Measurements from ENCODE around the gene CEP350. TPM values are rescaled to one million over a fixed set of nuclear protein-coding genes. Genes with fewer than 3 reads are reported as not detected.

CEP350 gene
- total and polyA plus RNA-seq, 2 experiments from 2014 or later: 19.0 to 72.6 TPM

- H3K27me3 ChIP-seq: no peaks in the 10 kb centered on the region
- H3K4me2 ChIP-seq: peak within 1 kb of the TSS; percentile 90
- H4K20me1 ChIP-seq (ENCODE audit: insufficient read depth, poor library complexity, severe bottlenecking): peaks cover 6% of the 10 kb centered on the region
- under 1% methylated on average over 68 of the region's 100 CpGs for WGBS (ENCODE audit: low lambda C conversion rate, missing lambda C conversion rate)
- peak within 1 kb of the TSS; percentile 91 for H3K27ac ChIP-seq
- H3K9me2 ChIP-seq (replicated peaks; ENCODE audit: insufficient read depth): no peaks in the 10 kb centered on the region
- peaks cover 32% of the 10 kb centered on the region for H3K79me2 ChIP-seq
- no peaks in the 10 kb centered on the region for H3K36me3 ChIP-seq (replicated peaks; ENCODE audit: insufficient read depth, low read depth)
- H3K4me1 ChIP-seq (ENCODE audit: insufficient read depth): peaks cover 41% of the 10 kb centered on the region
- TF ChIP-seq EZH2phosphoT487 (IDR thresholded peaks at IDR 0.05; ENCODE audit: low read depth, severe bottlenecking, unreplicated experiment) (no peak), CTCF (IDR thresholded peaks at IDR 0.05; ENCODE audit: poor library complexity) (no peak), EZH2 (IDR thresholded peaks at IDR 0.05; ENCODE audit: borderline replicate concordance) (no peak)
- H3K4me3 ChIP-seq: peak within 1 kb of the TSS; percentile 97
- no peaks in the 10 kb centered on the region for H3K9me3 ChIP-seq (ENCODE audit: low read depth)
- H2AFZ ChIP-seq: peak within 1 kb of the TSS; percentile 97
- peak; percentile 95 for DNase-seq (ENCODE audit: low spot score)
These were observed 199.9 kb downstream of the CEP350 start, which contains the start of gene QSOX1 for GRCh38 chr1:180154325-180155181. TSS of gene QSOX1 (plus strand) at chr1:180154869. CDS start at chr1:180154908, 39 bp downstream.

GRCh38 chr1:180155182-180155682 is 200.6 kb downstream of the CEP350 start:
- peak overlapping the region; percentile 90 for H3K4me2 ChIP-seq
- peaks cover 38% of the 10 kb centered on the region for H3K79me2 ChIP-seq
- no peaks in the 10 kb centered on the region for H3K9me3 ChIP-seq (ENCODE audit: low read depth)
- H3K27me3 ChIP-seq: no peaks in the 10 kb centered on the region
- no peaks in the 10 kb centered on the region for H3K9me2 ChIP-seq (replicated peaks; ENCODE audit: insufficient read depth)
- peaks cover 41% of the 10 kb centered on the region for H3K4me1 ChIP-seq (ENCODE audit: insufficient read depth)
- TF ChIP-seq EZH2 (IDR thresholded peaks at IDR 0.05; ENCODE audit: borderline replicate concordance) (no peak), EZH2phosphoT487 (IDR thresholded peaks at IDR 0.05; ENCODE audit: low read depth, severe bottlenecking, unreplicated experiment) (no peak), CTCF (IDR thresholded peaks at IDR 0.05; ENCODE audit: poor library complexity) (no peak)
- no peak for DNase-seq (ENCODE audit: low spot score)
- peaks cover 6% of the 10 kb centered on the region for H4K20me1 ChIP-seq (ENCODE audit: insufficient read depth, poor library complexity, severe bottlenecking)
- H3K36me3 ChIP-seq (replicated peaks; ENCODE audit: insufficient read depth, low read depth): no peaks in the 10 kb centered on the region
- H2AFZ ChIP-seq: peak overlapping the region; percentile 93
- H3K4me3 ChIP-seq: peak overlapping the region; percentile 87
- H3K27ac ChIP-seq: peak overlapping the region; percentile 71
- 7% methylated on average over 14 of the region's 29 CpGs for WGBS (ENCODE audit: low lambda C conversion rate, missing lambda C conversion rate)

- TF ChIP-seq EZH2 (IDR thresholded peaks at IDR 0.05; ENCODE audit: borderline replicate concordance) (no peak), EZH2phosphoT487 (IDR thresholded peaks at IDR 0.05; ENCODE audit: low read depth, severe bottlenecking, unreplicated experiment) (no peak), CTCF (IDR thresholded peaks at IDR 0.05; ENCODE audit: poor library complexity) (no peak)
- peak overlapping the region; percentile 90 for H3K4me2 ChIP-seq
- H3K4me3 ChIP-seq: peak overlapping the region; percentile 87
- H3K27me3 ChIP-seq: no peaks in the 10 kb centered on the region
- H4K20me1 ChIP-seq (ENCODE audit: insufficient read depth, poor library complexity, severe bottlenecking): peaks cover 6% of the 10 kb centered on the region
- H2AFZ ChIP-seq: no peak overlapping the region
- DNase-seq (ENCODE audit: low spot score): no peak
- H3K36me3 ChIP-seq (replicated peaks; ENCODE audit: insufficient read depth, low read depth): no peaks in the 10 kb centered on the region
- H3K9me3 ChIP-seq (ENCODE audit: low read depth): no peaks in the 10 kb centered on the region
- peak overlapping the region; percentile 71 for H3K27ac ChIP-seq
- peaks cover 41% of the 10 kb centered on the region for H3K4me1 ChIP-seq (ENCODE audit: insufficient read depth)
- WGBS (ENCODE audit: low lambda C conversion rate, missing lambda C conversion rate): 88% methylated on average over 4 of the region's 4 CpGs
- H3K9me2 ChIP-seq (replicated peaks; ENCODE audit: insufficient read depth): no peaks in the 10 kb centered on the region
- peaks cover 48% of the 10 kb centered on the region for H3K79me2 ChIP-seq
These were observed 201.6 kb downstream of the CEP350 start for GRCh38 chr1:180156201-180156600.
